ENCODE results near the gene NRGN.

Gene NRGN

DNA sequence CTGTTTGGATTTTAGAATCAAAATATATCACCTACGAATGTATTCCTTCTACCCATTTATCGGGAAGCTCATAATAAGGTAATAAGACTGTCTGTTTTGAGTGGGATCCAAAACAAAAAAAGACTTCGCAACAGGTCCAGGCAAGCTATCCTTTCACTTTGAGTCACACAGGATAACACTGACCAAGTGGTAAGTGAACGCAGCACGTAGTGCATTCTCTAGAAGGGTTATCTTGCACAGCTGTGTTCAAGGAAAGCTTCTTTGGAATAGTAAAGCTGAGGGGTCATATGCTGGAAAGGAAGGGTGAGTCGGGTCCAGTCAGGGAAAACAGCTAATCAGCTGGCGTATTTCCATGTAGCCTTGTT lies 22.3 kb upstream of the NRGN start:
- peak overlapping the region; percentile 53 for H3K4me3 ChIP-seq (ENCODE audit: low read depth, low read length)
- TF ChIP-seq, protein P1, sequence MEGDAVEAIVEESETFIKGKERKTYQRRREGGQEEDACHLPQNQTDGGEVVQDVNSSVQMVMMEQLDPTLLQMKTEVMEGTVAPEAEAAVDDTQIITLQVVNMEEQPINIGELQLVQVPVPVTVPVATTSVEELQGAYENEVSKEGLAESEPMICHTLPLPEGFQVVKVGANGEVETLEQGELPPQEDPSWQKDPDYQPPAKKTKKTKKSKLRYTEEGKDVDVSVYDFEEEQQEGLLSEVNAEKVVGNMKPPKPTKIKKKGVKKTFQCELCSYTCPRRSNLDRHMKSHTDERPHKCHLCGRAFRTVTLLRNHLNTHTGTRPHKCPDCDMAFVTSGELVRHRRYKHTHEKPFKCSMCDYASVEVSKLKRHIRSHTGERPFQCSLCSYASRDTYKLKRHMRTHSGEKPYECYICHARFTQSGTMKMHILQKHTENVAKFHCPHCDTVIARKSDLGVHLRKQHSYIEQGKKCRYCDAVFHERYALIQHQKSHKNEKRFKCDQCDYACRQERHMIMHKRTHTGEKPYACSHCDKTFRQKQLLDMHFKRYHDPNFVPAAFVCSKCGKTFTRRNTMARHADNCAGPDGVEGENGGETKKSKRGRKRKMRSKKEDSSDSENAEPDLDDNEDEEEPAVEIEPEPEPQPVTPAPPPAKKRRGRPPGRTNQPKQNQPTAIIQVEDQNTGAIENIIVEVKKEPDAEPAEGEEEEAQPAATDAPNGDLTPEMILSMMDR (IDR thresholded peaks at IDR 0.05; ENCODE audit: low read depth, low read length), result no peak

DNA sequence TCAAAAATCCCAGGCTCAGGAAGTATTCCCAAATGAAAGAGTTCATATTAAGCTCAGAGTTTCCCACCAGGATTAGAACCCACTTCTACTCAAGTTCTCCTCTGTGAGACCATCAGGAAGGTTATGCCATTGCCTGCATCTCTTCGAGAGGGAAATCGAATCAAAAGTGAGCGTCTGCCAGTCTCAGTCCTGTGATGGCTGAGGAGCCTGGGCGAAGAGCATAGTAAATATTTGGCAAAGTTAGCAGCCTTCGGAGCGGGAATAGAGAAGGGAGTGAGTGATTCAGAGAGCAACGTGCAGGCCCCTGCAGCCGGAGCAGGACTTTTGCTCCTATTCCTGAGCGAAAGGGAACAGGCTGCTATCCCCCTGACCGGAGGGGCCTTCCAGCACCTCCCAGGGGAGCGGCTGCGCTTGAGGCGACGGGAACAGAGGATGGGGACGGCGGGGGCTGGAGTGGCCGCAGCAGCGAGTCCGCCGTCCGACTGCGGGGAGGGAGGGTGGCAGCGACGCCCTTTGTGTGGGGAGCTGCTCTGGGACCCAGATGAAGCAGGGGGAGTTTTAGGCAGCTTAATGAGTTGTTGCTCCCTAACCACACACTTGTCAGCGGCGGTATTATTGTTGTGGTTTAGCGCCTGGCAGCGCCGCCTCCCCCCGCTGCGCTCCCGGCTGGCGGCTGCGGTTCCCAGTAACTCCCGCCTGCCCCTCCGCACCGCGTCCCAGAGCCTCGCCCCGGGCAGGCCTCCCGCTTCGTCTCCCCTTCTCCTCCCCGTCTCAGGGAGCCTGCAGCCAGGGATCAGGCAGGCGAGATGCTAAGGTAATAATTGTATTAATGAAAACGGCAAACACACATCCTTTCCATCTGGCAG lies 21.7 kb upstream of the NRGN start:
- H3K4me3 ChIP-seq (ENCODE audit: low read depth, low read length), result peak overlapping the region; percentile 53
- TF ChIP-seq, protein P1 (IDR thresholded peaks at IDR 0.05; ENCODE audit: low read depth, low read length), result no peak

DNA sequence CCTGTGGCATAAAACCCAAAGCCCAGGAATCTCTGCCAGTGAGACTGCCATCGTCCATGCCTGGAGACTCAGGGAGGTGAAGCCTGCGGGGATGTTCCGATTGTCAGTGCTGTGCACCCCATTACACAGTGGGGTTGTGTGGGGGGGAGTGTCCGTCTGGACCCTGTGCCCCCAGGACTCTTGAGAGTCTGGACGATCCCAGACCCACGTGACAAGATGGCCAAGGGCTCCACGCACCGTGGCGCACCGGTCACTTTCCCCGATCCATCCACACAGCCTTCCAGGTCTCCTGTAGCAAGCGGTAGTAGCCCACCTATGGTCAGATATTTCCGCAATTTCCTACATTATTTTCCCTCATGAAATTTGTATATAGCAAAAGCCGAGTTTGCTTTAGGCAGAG lies 20.9 kb upstream of the NRGN start:
- TF ChIP-seq, protein P1 (IDR thresholded peaks at IDR 0.05; ENCODE audit: low read depth, low read length), result no peak
- peak overlapping the region; percentile 53 for H3K4me3 ChIP-seq (ENCODE audit: low read depth, low read length)

DNA sequence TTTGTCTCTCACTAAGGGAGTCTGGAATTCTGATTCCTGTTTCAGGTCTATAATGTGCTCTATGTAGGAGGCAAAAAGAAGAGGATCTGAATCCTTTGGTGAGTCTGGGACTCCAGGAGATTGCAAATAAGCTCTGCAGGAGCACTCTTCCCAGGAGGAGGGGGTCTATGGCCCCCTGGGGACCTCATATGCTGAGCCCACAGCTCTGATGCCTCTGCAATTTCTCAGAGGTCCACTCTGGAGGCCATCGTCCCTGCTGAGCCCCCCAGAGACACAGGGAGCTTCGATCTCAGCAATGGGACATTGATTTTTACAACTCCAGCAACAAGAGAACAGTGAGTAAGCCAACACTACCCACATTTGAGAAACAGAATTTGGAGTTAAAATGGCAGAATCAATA lies 20.2 kb upstream of the NRGN start:
- TF ChIP-seq, protein P1 (IDR thresholded peaks at IDR 0.05; ENCODE audit: low read depth, low read length), result no peak
- H3K4me3 ChIP-seq (ENCODE audit: low read depth, low read length), result no peak overlapping the region

DNA sequence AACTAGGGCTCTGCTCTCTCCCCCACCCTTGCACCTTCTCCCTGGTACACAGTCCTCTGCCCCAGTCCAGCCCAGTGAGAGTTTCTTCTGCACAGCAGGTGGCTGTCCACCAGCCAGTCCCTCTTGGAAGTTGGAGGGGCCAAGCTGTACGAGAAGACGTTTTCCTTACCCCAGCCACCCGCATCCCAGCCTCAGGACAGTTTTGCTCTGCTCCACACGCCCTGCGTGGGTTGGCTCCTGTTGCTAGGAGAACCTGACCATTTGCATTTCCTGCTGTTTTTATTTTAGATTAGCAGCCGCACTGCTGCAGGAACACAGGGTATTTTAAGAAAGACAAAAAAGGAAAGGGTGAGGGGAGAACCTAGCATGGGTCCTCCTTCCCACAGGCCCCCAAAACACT lies 17.6 kb upstream of the NRGN start:
- TF ChIP-seq, protein P1 (IDR thresholded peaks at IDR 0.05; ENCODE audit: low read depth, low read length), result no peak

DNA sequence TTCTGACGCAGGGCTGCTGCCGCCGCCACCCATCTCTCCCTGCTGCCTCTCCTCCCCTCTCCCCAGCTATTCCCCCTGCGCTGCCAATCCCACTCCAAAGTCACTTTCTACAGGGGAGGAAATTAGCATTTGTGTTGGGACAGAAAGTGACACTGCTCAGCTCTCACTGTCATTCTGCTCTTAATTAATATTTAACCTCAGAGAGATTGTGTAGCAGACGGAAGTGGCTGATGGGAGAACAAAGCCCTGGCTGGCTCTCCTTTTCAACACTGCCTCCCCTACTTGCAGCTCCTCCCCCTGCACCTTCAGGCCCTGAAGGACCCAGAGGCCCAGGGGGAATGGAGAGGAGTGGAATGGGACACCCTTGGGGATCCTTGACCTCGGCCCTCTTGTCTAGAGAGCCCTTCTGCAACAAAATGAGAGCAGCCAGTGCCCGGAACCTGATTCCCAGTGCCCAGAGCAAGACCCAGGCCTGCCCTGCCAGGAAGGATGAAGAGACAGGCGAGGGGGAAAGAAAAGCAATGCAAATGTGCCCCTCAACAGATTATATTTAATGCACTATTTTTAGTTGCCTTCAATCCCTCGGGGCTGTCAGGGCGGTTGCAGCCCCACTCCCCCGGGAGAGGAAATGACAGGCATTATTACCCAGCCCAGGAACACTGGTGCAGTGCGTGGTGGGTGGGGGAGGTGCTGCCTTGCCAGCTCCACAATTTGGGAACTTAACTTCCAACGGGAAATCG lies 14.6 kb upstream of the NRGN start:
- TF ChIP-seq, protein P1 (IDR thresholded peaks at IDR 0.05; ENCODE audit: low read depth, low read length), result no peak
- no peak overlapping the region for H3K4me3 ChIP-seq (ENCODE audit: low read depth, low read length)

More for the DNA sequence above, 17.6 kb upstream of the NRGN start:
- no peak overlapping the region for H3K4me3 ChIP-seq (ENCODE audit: low read depth, low read length)

DNA sequence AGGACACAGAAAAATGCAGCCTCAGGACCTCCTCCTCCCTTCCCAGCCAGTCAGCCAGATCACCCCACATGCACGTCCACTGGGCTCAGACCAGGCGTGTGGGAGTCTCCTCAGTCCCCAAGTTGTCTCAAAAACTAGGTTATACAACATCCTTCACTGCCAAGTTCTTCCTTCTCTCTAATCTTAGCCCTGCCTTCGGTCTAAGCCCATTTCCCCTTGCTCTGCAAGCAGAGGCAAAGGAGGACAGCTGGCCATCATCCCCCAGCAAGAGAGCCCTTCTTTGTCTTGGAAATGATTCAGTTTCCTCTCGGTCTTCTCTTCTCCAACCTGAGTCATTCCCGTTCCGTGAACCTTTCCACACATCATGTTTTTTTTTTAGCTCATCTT lies 14.0 kb upstream of the NRGN start:
- no peak overlapping the region for H3K4me3 ChIP-seq (ENCODE audit: low read depth, low read length)

More for the DNA sequence above, 14.0 kb upstream of the NRGN start:
- TF ChIP-seq, protein P1 (IDR thresholded peaks at IDR 0.05; ENCODE audit: low read depth, low read length), result no peak
